Inflammatory macrophage treated with lipopolysaccharide for 1 hour (primary cell): ENCODE data around the gene PDGFD.

ENCODE experiments used
- DNase-seq, 2 donors: peaks; one replicate each; pipeline ENCODE4 v3.0.0-alpha.2; 2020 to 2022

PDGFD gene

GRCh38 chr11:104092744-104093143, 71.2 kb downstream of the PDGFD start:
- no peak for DNase-seq

GRCh38 chr11:104091281-104092096, 72.5 kb downstream of the PDGFD start:
- DNase-seq, result no peak

- DNase-seq, result no peak
Observed at GRCh38 chr11:104090767-104091166, 73.2 kb downstream of the PDGFD start.

- DNase-seq, result no peak
Observed at GRCh38 chr11:104089481-104089880, 74.5 kb downstream of the PDGFD start.

GRCh38 chr11:104086621-104087020, 77.3 kb downstream of the PDGFD start:
- DNase-seq, result no peak

GRCh38 chr11:104078995-104079394, 85.0 kb downstream of the PDGFD start:
- DNase-seq, result no peak

GRCh38 chr11:104078245-104078644, 85.7 kb downstream of the PDGFD start:
- no peak for DNase-seq

- no peak for DNase-seq
Observed at GRCh38 chr11:104076455-104076854, 87.5 kb downstream of the PDGFD start.

GRCh38 chr11:104075706-104076105, 88.2 kb downstream of the PDGFD start:
- DNase-seq, result no peak

- no peak for DNase-seq
Observed at GRCh38 chr11:104075091-104075490, 88.9 kb downstream of the PDGFD start.

- peak; percentile 54 to 70 for DNase-seq
Observed at GRCh38 chr11:104073950-104074705, 89.8 kb downstream of the PDGFD start.

GRCh38 chr11:104067534-104067933, 96.4 kb downstream of the PDGFD start:
- no peak for DNase-seq

GRCh38 chr11:104064034-104064630, 99.8 kb downstream of the PDGFD start:
- no peak for DNase-seq

GRCh38 chr11:104061853-104062521, 102.0 kb downstream of the PDGFD start:
- peak; percentile 22 to 51 for DNase-seq

GRCh38 chr11:104060820-104061219, 103.1 kb downstream of the PDGFD start:
- peak in 1 of 2 donors; percentile 7 for DNase-seq

GRCh38 chr11:104060004-104060794, 103.7 kb downstream of the PDGFD start:
- no peak for DNase-seq

GRCh38 chr11:104058680-104059079, 105.3 kb downstream of the PDGFD start:
- DNase-seq, result no peak

- DNase-seq, result no peak
Observed at GRCh38 chr11:104057908-104058307, 106.0 kb downstream of the PDGFD start.

GRCh38 chr11:104055596-104055995, 108.4 kb downstream of the PDGFD start:
- no peak for DNase-seq

- no peak for DNase-seq
Observed at GRCh38 chr11:104054911-104055529, 108.9 kb downstream of the PDGFD start.

- DNase-seq, result peak in 1 of 2 donors; percentile 28
Observed at GRCh38 chr11:104053743-104054478, 110.0 kb downstream of the PDGFD start.
